ENCODE data around the gene FAM90A1.
A peak's percentile ranks its signal among the peaks of the same experiment; 100 is the strongest.
"Not testable (repeated sequence)": the region's sequence is repeated elsewhere in the genome, so short reads cannot be mapped to it uniquely, and the experiment has no call there.

The FAM90A1 gene

DNA sequence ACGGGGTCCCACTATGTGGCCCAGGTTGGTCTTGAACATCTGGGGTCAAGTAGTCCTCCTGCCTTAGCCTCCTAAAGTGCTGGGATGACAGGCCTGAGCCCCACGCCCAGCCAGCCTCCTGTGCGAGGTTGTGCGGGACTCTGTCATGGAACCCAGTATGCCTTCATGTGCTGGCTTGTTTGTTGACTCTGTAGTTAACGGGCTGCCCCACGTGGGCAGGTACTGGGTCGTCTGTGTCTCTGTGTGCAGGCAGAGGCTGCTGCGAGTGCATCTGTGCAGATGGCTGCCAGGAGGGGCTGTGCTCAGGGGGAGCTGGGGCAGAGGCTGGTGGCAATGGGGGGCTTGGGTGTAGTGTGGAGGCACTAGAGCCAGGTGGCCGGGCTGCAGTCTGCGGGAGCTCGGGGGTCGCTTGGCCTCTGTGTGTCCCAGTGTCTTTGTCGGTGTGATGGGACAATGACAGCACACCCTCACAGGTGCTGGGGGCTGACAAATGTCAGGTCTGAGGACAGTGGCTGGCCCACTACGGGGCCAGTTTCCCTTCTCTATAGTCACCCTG lies 6.0 kb upstream of the FAM90A1 start:
- not testable (repeated sequence) for DNase-seq

DNA sequence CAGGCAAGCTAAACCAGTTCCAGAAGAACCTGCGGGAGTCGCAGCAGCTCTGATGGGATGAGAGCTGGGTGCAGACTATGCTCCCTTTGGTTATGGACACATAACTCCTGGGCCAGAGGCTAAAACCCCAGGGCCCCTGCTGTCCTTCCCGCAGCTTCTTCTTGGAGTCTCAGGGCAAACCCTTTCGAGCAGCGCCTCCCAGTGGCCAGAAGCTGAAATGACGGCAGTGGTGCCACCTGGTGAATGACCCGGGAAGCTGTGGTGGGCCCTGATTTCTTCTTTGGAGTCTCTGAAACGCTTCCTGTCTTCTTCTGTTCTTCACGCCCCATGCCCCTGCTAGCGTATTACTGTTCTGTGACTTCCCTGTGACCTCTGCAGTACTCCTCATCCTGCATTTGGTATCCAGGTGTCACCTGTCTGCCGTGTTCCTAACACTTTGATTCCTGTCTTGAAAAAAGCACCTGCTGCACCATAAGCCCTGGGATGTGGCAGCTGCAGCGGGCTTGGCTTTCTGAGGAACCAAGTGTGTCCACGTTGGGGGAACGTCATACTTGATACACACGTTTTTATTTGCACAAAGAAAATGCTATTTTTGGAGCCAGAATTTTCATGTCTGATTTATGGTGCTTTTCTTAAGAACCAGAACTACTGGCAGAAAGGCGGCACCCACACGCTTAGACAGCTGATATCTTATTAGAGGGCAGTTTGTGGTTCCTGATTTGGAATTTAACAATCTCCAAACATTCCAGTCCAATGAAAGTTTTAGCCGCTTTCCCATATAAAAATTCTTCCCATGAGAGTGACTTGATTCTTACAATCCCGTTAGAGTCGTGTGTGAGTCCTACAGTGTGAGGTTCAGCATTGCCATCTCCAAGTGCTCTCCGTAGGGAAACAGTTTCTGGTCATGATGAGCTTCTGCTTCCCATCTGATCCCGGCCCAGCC lies 4.5 kb upstream of the FAM90A1 start:
- peak in 1 of 2 experiments; percentile 43 for DNase-seq

DNA sequence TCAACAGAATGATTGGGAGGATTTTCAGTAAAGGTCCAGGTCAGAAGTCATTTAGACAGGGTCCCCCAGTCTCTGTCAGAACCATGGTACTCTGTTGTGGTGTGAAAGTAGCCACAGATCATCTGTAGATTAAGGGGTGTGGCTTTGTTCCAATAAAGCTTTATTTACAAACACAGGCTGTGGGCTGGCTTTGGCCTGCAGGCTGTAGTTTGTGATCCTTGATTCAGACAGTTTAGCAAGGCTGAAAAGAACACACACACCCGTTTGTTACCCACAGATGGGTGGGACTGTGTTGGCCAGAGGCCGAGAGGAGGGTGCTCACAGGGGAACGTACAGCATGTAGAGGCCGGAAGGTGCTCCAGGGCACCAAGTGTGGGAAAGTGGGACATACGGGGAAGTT lies 3.6 kb upstream of the FAM90A1 start:
- not testable (repeated sequence) for DNase-seq

DNA sequence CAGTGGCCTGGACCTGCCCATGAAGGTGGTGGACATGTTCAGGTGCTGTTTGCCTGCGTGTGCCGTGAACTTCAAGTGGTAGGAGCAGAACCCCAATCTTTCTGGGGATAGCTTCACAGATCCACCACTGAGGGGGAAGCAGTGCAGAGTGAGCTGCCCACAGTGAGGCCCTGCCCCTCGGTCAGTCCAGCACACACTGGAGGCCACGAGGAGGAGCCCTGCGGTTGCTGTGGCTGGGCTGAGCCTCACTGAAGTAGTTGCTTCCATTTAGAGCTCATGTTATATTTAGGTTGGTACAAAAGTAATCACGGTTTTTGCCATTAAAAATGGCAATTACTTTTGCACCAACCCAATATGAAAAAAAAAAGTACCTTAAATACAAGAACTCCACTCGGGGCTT lies 2.1 kb upstream of the FAM90A1 start:
- DNase-seq = not testable (repeated sequence)

DNA sequence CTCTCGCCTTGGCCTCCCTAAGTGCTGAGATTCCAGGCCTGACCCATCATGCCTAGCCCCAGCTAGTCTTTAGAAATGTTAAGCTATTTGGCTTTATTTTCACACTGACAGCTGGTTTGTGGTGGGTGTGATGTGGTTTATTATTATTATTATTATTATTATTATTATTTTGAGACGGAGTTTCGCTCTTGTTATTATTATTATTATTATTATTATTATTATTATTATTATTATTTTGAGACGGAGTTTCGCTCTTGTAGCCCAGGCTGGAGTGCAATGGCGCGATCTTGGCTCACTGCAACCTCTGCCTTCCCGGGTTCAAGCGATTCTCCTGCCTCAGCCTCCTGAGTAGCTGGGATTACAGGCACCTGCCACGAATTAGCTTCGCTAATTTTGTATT lies 1.2 kb upstream of the FAM90A1 start:
- not testable (repeated sequence) for DNase-seq

DNA sequence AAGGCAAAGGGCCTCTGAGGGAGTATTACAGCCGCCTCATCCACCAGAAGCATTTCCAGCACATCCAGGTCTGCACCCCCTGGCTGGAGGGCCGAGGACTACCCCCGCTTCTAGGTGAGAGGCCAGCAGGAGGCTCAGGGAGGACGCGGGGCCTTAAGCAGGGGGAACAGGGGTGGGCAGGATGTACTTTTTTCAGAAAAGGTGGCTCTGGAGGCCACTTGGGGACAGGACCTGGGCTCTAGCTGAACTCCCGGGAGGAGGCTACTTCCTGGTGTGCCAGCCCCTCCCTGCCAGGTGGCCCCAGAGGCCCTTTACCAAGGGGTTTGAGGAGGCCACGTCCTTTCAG lies 287 bp upstream of the FAM90A1 start:
- not testable (repeated sequence) for DNase-seq

DNA sequence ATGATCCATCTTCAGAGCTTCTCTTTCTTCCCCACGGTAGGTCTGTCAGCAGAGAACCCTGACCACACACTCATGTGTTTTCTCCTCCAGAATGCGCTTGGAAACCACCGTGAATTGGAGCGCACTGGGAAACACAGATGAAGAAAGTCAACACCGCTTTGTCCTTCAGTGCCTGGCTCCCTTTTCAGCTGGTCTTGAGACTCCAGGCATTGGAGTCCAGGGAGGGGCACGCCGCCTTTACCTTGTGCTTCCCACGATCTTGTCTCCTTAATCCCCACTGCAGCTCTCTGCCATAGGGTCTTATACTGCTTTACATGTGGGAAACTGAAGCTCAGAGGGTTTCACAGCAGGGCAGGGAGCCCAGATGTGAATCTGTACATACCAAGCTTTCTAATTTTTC lies 1.1 kb downstream of the FAM90A1 start:
- DNase-seq = no peak

DNA sequence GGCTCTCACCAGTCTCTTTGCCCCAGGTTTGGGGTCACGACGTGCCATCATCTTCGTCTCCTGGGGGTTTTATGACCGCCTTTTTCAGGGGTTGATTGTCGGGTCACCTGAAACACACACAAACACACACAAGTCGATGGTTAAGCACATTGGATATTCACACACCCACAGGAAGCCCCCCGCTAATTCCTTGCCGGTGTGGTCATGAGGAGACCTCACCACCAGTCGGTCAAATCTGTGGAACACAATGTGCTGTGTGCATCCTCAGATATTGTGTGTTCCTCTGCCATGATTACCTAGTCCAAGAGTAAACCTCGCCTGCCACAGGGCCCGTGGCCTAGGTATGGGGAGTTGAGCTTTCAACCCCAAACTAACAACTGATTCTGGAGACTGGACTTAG lies 2.6 kb downstream of the FAM90A1 start:
- not testable (repeated sequence) for DNase-seq

DNA sequence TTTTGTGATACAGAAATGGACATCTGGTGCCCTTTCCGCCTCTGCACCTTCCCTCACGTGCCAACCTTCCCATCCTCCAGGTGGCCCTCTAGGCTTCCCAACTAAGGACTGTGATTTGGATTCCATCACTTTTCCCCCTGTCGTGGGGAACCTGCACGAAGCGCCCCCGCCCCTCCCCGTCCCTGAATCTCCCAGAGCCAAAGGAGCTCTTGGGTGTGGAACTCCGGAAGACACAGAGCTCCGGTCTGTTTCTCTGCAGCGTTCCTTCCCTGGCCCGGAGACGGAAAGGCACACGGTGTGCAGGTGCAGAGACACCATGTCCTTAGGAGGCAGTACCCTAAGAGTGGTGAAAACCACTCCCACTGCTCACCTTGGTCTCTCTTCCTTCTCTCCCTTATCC lies 3.8 kb downstream of the FAM90A1 start:
- not testable (repeated sequence) for DNase-seq

DNA sequence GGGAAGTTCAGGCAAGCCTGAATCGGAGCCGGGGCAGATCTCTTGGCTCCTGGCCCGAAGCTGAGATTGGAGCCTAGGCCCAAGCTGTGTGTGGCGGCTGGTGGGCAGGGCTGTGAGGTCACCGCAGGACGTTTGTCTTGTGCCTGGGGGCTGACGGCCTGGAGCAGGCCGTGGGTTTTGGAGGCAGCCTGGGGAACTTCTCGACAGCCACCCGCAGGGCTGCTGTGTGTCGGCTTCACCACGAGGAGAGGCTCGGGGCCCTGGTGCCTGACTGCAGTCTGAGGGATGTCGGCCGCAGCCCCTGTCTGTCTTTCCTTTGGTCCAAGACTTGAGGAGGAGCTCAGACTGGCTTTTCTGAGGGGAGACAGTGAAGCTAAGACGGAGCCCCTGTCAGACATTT lies 5.1 kb downstream of the FAM90A1 start:
- DNase-seq = not testable (repeated sequence)

DNA sequence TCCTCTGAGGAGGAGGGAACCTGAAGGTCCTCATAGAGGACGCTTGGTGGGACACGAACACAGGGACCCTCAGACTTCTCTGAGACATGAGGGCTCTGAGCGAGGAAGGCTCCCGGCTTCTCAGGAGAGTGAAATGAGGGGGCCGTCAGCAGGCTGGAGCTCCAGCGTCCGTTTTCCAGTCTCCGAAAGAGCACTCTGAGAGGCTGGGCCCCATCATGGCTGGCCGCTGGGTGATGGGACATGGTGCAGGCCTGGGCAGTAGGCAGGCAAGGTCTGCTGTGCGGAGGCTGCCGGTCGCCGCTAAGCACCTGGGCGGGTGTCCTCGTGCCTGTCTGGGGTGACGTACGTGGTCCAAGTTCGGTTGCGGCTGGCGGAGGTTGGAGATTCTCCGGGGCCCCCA lies 5.6 kb downstream of the FAM90A1 start:
- DNase-seq = not testable (repeated sequence)

DNA sequence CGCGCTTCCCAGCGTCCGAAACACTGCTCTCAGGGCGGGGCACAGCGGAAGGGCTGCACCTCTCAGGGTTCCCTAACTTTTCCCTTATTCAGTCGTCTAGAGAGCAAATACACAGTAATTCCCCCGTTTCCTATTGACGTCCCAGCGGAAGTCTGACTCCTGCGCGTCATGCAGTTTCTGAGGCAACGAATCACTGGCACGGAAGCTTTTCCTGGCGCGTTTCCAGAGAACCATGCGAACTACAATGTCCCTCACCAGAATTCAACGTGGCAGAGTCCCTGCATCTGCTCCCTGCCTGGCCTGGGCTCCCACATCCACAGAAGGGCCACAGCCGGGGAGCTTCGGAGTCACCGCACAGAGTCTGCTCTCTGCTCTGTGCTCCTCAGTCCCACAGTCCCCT lies 6.0 kb downstream of the FAM90A1 start:
- DNase-seq = not testable (repeated sequence)

DNA sequence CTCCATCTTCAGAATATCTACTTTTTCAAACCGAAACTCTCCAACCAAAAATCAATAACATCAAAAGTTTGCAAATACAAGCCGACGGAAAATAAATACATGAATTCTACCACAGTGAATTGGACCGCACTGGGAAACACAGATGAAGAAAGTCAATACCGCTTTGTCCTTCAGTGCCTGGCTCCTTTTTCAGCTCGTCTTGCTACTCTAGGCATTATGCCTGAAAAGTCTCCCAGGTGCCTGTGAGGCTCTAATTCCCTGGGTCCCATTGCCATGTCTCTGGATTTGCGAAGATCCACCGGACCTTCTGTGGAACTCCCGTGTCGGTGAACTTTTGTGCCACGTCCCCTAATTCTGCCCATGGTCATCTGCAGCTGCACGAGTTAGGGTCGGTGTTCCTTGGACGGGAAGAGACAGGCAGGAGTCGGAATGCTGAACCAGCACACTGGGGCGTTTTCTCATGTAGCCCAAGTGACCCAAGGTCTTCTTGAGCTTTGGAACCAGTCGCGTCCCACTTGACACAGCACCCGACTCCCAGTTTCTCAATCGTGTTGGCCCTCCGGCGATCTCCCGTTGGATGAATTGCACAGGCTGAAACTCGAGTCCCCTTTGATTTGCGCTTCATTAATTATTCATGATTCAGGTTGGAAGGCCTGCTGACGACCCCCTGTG lies 8.6 kb downstream of the FAM90A1 start:
- DNase-seq = peak in 1 of 2 experiments; percentile 10

DNA sequence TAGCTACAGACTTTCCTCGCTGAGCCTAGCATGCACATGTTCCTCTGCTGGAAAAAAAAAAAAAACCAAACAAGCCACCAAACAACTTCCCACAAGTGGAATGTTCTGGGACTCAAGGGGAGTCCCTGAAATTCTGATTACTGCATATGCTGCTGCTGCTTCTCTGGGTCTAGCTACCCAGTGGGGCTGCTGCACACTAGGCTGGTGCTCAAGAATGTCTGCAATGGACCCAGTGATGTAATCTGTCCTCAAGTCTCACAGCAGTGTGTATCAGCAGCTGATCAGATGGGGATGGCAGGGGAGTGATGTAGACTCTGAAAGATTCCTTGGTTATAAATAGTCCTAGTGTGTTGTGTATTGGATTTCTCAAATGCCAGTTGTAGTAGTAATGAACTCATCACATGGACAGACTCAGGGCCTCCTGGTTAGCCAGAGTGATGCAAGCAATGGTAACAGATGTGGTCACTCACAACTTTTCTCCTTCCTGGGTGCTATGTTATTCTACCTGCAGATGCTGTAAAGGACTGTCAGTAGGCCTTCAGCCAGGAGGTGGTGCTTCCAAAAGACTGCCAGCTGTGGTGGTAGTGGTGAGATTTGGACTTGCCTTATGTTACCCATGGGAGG lies 29.6 kb downstream of the FAM90A1 start:
- not testable (repeated sequence) for DNase-seq

DNA sequence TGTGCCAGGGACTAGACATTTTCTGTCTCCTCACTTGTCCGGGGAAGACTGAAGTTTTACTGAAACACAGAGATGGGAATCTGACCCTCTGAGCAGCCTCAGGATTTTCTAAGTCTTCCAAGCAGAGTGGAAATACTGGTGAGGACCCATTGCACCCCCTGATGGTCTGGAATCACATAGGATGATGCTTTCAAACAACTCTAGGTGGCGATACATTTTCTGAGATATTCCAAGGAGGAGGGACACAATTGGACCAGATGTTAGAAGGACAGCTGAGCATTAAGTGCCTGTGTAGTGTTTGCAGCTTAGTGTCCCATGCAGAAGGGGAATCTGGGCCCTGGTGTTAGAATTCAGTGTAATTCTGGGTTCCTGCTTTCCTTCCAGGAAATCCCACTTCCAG lies 39.3 kb downstream of the FAM90A1 start:
- not testable (repeated sequence) for DNase-seq

DNA sequence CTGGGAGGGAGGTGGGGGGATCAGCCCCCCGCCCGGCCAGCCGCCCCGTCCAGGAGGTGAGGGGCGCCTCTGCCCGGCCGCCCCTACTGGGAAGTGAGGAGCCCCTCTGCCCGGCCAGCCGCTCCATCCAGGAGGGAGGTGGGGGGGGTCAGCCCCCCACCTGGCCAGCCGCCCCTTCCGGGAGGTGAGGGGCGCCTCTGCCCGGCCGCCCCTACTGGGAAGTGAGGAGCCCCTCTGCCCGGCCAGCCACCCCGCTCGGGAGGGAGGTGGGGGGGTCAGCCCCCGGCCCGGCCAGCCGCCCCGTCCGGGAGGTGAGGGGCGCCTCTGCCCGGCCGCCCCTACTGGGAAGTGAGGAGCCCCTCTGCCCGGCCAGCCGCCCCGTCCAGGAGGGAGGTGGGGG lies 43.2 kb downstream of the FAM90A1 start:
- DNase-seq = not testable (repeated sequence)

DNA sequence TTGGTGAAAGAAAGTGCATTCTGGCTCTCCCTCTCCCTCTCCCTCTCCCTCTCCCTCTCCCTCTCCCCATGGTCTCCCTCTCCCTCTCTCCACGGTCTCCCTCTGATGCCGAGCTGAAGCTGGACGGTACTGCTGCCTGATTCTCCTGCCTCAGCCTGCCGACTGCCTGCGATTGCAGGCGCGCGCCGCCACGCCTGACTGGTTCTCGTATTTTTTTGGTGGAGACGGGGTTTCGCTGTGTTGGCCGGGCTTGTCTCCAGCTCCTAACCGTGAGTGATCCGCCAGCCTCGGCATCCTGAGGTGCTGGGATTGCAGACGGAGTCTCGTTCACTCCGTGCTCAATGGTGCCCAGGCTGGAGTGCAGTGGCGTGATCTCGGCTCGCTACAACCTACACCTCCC lies 44.1 kb downstream of the FAM90A1 start:
- DNase-seq = not testable (repeated sequence)

DNA sequence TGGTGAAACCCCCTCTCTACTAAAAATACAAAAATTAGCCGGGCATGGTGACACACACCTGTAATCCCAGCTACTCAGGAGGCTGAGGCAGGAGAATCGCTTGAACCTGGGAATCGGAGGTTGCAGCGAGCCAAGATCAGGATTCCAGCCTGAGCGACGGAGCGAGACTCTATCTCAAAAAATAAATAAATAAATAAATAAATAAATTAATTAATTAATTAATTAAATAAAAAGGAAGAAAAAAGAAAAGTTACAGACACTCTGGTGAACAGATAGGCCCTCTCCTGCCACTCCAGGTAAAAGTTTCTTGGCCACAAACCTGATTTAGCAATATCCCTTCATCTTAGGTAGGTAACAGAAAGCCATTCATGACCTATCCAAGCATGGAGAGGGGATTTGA lies 44.5 kb downstream of the FAM90A1 start:
- not testable (repeated sequence) for DNase-seq

DNA sequence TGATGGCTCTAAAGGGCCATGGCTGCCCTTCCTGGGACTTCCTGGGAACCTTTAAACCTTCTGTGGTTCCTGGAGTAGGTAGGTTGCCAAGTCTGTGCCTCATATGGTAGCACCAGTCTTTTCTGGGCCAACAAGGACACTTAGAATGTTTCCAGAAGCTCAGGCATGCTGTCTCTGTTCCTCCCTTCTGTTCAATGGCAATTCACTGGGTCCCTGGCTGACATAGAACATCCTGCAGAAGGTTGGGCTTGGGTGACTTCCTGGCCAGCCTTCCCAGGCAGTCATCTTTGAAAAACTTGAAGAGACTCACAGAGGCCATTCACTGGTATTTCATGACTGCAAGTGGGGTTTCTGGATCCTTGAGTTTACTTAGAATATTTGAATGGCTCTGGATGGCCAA lies 46.1 kb downstream of the FAM90A1 start:
- not testable (repeated sequence) for DNase-seq

DNA sequence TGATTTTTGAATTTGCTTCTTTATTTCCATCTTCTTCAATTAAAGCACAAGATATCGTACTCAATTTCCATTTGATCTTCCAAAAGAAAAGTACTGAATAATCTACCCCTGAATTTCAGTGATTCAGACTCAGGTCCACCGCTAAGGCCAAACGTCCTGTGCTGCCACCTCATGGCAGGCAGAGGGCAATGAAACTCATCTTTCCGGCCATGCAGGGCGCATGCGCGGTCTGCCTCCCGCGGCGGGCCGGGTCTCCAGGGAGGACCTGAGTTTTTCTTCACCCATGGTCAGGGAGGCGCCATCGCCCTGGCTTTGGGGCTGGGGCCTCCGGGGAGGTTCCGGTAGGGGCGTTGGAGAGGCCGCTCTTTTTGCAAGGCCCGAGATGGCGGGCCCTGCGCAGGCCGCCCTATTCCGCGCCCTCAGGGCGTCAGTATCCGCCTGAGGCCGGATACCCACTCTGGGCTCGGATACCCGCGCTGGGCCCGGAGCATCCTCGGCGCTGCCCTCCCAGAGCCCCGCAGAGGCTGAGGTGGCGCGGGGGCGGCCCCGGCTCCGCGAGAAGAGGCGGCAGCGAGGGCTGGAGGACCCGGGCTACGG lies 47.3 kb downstream of the FAM90A1 start:
- peak; percentile 2 to 71 for DNase-seq

DNA sequence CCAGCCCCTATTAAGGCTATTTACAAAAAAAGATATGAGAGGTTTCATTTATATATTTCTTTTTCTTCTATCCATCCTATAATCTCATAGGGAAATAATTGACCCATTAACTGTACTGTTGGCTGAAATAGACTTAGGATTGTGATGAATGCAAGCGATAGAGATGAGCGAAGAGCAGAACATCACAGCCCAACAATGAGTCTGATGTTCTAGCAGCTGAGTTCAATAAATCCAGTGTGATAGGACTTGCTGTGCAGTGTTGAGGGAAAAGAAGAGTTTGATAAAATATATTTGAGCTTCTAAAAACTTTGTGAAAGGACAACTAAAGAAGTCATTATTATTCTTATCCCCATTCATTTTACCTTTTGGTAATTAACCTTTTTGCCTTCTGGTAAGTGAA lies 54.5 kb downstream of the FAM90A1 start:
- DNase-seq = not testable (repeated sequence)

Data from NCI-H526 (cell line).